ENCODE measurements around the gene NOL7. TPM values are rescaled to one million over a fixed set of nuclear protein-coding genes. Genes with fewer than 3 reads are reported as not detected.
A peak's percentile ranks its signal among the peaks of the same experiment; 100 is the strongest.

Gene NOL7
- total and polyA plus RNA-seq, 8 donors, result 18.1 to 147 (median 62.6) TPM

- no peak overlapping the region for H3K27ac ChIP-seq
Observed at GRCh38 chr6:13641315-13641714, 26.2 kb downstream of the NOL7 start.

GRCh38 chr6:13643125-13643524, 28.0 kb downstream of the NOL7 start:
- Histone ChIP-seq H3K9me3 (no peaks in the 10 kb centered on the region), H3K27me3 (no peaks in the 10 kb centered on the region), H3K4me3 (no peak overlapping the region), H3K36me3 (peaks cover 9 to 56% (median 45%) of the 10 kb centered on the region in 4 donors), H3K27ac (no peak overlapping the region), H3K4me1 (no peaks in the 10 kb centered on the region)
- 74 to 88% (median 82%) methylated on average over 3 of the region's 3 CpGs for WGBS, 5 donors
- no peak for DNase-seq
- no peak for TF ChIP-seq POLR2A (IDR thresholded peaks at IDR 0.05)
- no peak for TF ChIP-seq EP300 (IDR thresholded peaks at IDR 0.05)
- TF ChIP-seq CTCF (IDR thresholded peaks at IDR 0.05), result no peak
- no peak for TF ChIP-seq POLR2AphosphoS5 (IDR thresholded peaks at IDR 0.05)
- intact Hi-C loops (cut with DNase I; ENCODE audit: low total_unique reads), result no loop called here

More at GRCh38 chr6:13641315-13641714, 26.2 kb downstream of the NOL7 start:
- intact Hi-C loops (cut with DNase I; ENCODE audit: low total_unique reads), result no loop called here
- H3K27me3 ChIP-seq, result no peaks in the 10 kb centered on the region
- no peak overlapping the region for H3K4me3 ChIP-seq
- DNase-seq, result no peak
- no peaks in the 10 kb centered on the region for H3K9me3 ChIP-seq
- no peaks in the 10 kb centered on the region for H3K4me1 ChIP-seq
- H3K36me3 ChIP-seq, result peaks cover 10 to 73% (median 60%) of the 10 kb centered on the region in 4 donors
- 57 to 82% (median 68%) methylated on average over 5 of the region's 5 CpGs for WGBS, 5 donors
- TF ChIP-seq POLR2AphosphoS5 (IDR thresholded peaks at IDR 0.05) (no peak), POLR2A (IDR thresholded peaks at IDR 0.05) (no peak), EP300 (IDR thresholded peaks at IDR 0.05) (no peak), CTCF (IDR thresholded peaks at IDR 0.05) (no peak)

GRCh38 chr6:13648850-13649249, 33.7 kb downstream of the NOL7 start:
- Histone ChIP-seq H3K9me3 (no peaks in the 10 kb centered on the region), H3K4me3 (no peak overlapping the region), H3K27me3 (no peaks in the 10 kb centered on the region), H3K27ac (no peak overlapping the region), H3K4me1 (peaks cover 0 to 12% (median 4%) of the 10 kb centered on the region in 4 donors), H3K36me3 (peaks cover 0 to 34% (median 27%) of the 10 kb centered on the region in 4 donors)
- TF ChIP-seq POLR2AphosphoS5 (IDR thresholded peaks at IDR 0.05) (no peak), CTCF (IDR thresholded peaks at IDR 0.05) (no peak), POLR2A (IDR thresholded peaks at IDR 0.05) (no peak), EP300 (IDR thresholded peaks at IDR 0.05) (no peak)
- intact Hi-C loops (cut with DNase I; ENCODE audit: low total_unique reads), result no loop called here
- peak in 1 of 2 donors; percentile 8 for DNase-seq

- Histone ChIP-seq H3K4me1 (peaks cover 0 to 14% (median 4%) of the 10 kb centered on the region in 4 donors), H3K4me3 (no peak overlapping the region), H3K36me3 (peaks cover 0 to 29% (median 24%) of the 10 kb centered on the region in 4 donors), H3K27ac (no peak overlapping the region), H3K27me3 (no peaks in the 10 kb centered on the region), H3K9me3 (no peaks in the 10 kb centered on the region)
- 82 to 92% (median 89%) methylated on average over 4 of the region's 4 CpGs for WGBS, 5 donors
- intact Hi-C loops (cut with DNase I; ENCODE audit: low total_unique reads), result no loop called here
- DNase-seq, result no peak
- TF ChIP-seq CTCF (IDR thresholded peaks at IDR 0.05), result no peak
- TF ChIP-seq POLR2AphosphoS5 (IDR thresholded peaks at IDR 0.05), result no peak
- TF ChIP-seq POLR2A (IDR thresholded peaks at IDR 0.05), result no peak
- no peak for TF ChIP-seq EP300 (IDR thresholded peaks at IDR 0.05)
Observed at GRCh38 chr6:13649393-13649792, 34.3 kb downstream of the NOL7 start.

Measured in stomach (tissue), 9 donors.